Measurements from ENCODE around the gene PPP6R2.

Gene PPP6R2

DNA sequence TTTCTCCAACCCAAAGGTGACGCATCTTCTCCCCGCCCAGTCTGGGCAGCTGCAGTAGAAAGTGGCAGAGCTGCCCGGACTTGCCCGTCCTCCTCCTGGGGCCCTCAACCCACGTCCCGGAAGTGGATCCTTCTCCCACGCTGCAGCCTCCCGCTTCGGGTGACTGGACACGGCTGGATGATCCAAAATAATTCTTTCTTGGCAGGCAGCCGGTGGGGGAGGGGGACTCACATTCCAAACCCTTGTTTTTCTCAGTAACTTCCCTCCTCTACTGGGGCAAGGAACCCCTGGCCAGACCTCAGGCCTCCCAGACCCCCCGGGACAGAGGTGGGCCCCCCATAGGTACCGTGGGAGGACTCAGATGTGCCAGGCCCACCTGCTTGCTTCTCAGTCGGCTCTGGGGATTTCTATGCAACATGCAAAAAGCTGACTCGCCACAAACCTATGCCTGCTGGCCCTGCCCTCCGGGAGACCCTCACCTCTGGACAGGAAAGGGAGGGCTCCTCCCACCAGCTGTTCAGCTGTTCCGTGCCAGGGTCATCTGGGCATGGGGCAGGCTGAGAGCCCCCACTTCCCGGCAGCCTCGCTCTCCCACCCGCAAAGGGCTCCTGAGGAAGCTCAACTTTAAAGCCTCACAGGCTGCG is 37.1 kb upstream of the PPP6R2 start:
- DNase-seq = no peak

DNA sequence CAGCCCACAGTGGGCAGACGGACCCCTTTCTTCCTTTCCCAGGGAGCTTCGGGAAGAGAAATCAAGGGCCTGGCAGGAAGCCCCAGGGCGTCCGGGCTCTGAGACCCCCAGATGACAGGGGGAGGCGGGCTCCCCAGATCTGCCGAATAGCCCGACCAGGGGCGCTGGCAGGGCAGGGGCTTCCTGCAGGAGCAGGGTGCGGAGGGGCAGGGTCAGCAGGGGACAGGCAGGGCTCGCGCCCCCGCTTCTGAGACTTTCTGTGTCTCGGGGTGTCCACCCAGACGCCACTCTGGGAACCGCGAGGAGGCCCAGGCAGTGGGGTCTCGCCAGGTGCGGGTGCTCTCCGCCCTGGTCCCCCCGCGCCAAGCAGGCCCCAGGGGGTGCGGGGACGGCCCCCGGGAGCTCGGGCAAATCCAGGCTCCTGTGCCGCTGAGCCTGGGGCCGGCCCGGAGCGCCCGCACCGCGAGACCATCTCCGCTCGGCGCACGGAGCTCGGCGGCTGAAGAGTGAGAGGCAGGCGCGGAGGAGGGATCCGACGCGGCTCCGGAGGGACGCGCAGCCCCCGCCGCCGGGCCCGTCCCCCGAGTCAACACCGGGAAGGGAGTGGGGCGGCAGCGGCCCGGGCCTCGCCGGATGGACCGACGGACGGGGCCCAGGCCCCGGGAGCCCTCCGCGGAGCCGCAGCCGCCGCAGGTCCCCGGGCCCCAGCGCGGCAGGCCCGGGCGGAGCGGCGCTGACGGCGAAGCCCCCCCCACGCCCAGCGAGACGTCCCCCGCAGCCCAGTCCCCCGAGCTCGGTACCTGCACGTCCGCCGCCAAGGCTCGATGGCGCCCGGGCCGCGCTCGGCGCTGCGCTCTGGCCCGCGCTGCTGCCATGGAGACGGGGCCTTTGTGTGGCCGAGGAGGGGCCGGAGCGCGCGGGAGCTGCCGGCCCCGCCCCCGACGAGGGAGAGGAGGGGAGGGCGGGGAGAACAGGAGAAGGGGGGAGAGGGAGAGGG is 36.1 kb upstream of the PPP6R2 start, which contains the start of gene PLXNB2:
PLXNB2 (minus strand) TSS at position 894 of the 997 bp plus-strand sequence. CDS start 17,062 bp downstream, outside the sequence.
- no peak for DNase-seq

DNA sequence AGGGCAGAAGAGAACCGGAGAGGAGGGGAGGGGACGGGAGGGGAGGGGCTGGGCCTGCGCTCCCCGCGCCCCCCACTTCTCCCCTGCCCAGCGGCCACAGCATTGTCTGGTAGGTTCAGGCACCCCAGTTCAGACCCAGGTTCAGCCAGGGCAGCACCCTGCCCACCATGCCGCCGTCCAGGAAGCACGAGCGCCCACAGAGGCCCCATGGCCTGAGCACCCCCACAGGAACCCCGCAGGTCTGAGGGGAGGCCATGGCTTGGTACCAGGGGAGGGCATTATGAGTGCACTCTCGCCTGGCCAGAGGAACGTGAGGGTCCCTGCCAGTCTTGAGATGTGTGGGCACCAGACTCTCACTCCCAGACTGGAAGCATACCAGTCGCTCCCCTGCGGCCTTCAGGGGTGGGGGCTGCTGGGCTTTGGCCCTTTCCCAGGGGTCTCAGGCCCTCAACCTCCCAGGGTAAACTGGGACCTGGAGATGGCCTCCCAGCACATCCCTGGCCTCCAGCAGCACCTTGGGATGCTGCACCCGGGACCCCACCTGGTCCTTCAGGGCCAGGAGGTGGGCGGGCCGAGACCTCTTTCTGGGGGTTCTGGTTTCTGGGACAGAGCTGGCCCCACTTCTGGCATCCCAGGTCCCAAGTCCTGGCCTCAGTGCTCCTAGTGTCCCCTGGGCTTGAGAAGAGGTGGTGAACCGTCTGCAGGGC is 35.1 kb upstream of the PPP6R2 start:
- DNase-seq = no peak

DNA sequence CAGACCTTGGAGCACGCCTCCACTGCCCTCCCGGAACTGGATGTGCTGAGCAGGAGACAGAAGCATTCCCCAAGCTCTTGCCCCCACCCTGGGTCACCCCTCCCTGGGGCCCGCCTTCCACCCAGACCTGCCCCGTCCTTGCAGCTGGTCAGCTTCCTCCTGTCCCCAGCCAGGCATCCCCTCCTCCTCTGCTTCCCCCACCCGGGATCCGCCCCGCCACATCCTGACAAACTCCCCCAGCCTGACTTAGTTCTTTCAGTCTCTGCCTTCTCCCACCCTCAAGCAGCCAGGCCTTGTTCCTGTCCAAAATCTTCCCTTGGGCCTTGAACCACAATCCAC is 34.6 kb upstream of the PPP6R2 start:
- DNase-seq = no peak

DNA sequence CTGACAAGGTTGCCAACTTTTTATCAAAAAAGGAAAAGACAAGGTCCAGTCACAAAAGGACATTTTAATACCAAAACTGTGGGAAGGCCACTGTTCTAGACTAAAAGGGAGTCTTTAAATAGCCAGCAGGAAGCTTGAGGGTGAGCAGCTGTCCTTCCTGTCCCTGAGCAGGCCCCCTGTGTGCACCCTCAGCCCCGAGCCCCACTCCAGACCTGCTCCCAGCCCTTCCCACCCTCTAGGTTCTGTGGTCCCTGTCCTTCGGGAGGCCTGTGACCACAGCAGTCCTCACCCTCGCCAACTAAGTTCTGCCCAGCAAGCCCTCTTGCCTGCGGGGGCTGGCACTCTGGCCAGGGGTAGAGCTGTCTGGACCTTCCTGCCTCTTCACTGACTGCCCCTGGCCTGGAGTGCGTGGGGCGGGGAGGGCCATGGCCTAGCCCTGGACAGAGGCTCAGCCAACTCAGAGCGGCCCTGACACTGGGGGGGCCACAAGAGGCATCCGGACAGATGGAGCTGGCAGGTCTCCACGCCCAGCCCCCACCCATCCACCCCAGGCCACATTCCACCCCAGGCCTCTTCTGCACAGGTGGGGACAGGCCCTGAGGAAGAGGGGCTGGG is 34.0 kb upstream of the PPP6R2 start:
- DNase-seq = no peak

DNA sequence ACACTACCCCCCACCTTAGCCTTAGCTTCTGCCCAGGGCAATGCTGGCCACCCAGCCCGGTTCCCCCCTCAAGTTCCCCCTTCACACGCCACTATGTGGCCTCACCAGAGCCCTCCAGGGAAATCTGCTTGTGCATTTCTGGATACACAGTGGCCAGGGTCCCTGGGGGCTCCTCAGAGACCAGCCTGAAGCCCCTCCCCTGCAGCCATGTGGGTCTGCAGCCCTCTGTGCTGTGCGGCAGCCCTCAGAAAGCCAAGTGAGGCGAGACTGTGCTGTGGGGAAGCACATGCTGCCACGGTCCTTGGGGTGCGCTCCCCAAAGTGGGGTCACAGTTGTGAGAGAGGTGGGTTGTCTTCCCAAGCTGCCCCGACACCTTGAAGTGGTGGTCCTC is 33.5 kb upstream of the PPP6R2 start:
- DNase-seq = no peak

DNA sequence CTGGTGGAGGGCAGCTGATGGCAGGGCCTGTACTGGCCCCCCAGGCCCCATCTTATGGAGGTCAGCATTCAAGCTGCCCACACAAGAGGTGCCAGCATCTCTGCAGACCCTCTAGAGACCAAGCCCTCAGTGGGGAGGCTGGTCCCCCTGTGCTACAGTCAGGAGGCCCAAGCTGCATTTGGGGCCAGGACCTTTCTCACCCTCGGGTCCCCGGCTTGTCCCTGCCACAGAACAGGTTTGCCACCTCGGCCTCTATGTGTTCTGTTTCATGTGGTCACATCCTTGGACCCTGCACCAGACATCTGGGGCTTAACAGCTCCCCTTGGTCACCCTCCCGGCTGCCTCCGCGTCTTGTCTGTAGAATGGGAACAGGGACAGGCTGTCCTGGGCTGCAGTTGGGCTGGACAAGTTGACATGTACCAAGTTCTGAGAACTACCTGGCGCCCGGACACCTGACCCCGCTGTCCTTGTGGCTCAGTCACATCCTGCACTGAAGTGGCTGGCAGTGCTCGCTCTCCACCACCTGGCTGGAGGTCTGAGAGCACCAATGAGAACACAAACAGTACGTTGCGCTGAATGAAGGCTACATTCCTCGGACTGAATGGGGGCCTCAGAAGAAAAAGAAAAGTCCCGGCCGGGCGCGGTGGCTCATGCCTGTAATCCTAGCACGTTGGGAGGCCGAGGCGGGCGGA is 33.0 kb upstream of the PPP6R2 start:
- no peak for DNase-seq

DNA sequence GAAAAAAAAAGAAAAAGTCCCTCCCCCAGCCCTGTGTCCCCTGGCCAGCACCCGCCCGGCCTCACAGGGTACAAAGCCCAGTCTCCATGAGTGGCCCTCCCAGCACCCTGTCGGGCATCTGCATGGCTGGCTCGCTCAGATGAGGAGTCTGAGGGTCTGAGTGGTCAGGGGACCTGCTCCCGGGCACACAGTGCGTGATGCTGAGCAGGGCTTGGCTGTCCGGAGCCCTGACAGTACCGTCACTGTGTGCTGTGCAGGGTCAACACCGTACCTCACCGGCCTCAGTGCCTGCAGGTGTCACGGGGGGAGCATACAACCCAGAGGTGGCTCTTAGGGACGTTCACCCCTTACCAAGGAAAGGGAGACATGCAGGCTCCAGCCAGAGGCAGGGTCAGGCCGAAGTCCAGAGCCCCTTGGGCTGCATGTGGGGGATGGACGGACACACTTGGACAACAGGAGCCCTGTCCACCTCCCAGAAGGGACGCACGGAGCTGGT is 32.1 kb upstream of the PPP6R2 start:
- no peak for DNase-seq

DNA sequence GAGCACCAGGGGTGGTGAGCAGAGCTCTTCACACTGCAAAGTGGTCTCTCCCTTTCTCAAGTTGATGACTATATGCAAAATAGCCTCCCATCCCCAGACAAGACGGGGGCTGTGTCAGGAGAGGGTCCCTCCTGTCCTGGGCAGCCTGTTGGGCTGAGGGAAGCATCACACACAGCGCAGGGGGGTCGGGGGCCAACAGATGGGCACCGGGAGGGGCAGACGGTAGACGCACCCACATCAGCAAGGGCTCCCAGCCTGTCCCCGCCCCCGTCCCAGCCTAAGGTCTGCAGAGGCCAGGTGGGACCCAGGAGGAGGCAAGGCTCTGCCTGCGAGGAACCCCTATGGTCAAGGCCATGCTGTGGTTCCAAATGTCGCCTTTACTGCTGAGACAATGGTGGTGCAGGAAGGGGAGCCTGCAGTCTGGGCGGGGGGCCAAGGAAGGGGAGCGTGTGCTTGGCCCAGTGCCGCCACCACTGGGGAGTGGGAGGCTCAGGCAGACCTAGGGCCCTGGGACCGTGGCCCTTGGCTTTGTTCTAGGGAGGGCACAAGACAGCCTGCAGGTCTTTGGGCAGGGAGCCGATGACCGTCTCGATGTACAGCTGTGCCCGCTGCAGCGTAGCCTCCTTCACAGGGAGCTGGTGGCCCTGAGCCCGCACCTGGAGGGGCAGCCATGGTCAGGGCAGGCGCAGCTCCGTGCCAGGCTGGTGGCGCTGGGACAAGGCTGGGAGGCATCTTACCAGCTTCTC is 31.3 kb upstream of the PPP6R2 start:
- no peak for DNase-seq

DNA sequence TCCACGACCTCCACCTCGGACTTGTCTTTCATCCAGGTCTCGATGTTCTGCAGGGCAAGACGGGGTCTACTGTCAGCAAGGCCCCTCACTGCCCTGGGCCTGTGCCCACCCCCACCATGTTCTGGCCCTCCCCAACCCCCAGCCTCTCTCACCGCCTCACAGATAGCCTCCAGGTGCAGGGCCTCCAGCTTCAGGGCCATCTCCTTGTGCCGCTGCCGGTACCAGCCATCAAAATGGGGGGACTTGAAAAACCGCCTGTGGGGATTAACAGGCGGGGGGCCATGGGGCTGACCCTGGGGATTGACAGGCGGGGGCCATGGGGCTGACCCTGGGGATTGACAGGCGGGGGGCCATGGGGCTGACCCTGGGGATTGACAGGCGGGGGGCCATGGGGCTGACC is 30.8 kb upstream of the PPP6R2 start:
- DNase-seq = no peak

DNA sequence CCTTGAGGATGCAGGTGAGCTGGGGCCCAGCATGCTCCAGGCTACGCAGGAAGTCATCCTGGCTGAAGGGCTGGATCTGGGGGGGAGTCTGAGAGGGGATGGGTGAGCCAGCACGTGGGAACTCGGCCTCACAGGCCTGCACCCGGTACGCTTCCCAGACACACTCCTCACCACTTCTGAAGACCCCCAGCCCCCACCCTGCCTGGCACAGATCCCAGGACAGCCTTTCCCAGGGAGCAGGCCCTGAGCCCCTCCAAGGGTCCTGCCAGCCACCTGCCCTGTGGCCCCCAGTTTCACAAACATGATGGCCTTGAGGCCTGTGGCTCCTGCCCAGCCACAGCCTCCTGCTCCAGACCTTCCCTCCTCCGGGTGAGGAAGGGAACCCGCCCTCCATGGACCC is 30.1 kb upstream of the PPP6R2 start:
- no peak for DNase-seq

DNA sequence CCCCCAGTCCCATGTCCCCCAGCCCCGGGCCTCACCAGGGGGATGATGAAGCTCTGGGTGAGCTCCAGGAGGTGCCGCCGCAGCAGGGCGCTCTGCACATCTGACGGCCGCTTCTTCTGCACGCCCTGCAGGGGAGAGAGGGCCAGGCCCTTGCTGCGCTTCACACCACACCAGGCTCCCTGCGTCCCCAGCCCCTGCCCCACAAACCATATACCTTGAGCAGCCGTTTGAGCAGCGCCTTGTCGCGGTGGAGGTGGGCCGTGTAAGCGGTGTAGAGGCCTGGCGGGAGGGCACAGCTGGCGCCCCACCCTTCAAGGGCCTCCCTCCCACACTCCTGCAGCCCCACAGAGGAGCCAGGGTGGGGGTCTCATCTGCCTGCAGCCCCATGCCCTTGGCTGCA is 29.5 kb upstream of the PPP6R2 start:
- no peak for DNase-seq

DNA sequence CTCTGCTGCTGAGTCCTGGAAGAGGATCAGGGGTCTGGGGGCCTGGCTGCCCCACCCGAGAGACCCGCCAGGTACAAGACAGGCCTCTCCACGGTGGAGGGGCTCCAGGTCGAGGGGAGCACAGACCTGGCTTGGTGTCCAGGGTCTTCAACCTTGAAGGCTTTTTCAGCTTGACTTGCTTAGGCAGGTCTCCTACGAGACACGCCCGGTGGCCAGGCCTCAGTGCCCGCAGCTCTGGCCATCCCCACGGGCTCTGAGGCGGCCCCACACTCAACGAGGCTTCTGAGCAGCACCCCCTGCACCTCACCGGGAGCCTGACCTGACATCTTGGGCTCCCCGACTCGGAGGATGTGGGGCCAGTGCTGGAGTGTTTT is 29.1 kb upstream of the PPP6R2 start:
- no peak for DNase-seq

DNA sequence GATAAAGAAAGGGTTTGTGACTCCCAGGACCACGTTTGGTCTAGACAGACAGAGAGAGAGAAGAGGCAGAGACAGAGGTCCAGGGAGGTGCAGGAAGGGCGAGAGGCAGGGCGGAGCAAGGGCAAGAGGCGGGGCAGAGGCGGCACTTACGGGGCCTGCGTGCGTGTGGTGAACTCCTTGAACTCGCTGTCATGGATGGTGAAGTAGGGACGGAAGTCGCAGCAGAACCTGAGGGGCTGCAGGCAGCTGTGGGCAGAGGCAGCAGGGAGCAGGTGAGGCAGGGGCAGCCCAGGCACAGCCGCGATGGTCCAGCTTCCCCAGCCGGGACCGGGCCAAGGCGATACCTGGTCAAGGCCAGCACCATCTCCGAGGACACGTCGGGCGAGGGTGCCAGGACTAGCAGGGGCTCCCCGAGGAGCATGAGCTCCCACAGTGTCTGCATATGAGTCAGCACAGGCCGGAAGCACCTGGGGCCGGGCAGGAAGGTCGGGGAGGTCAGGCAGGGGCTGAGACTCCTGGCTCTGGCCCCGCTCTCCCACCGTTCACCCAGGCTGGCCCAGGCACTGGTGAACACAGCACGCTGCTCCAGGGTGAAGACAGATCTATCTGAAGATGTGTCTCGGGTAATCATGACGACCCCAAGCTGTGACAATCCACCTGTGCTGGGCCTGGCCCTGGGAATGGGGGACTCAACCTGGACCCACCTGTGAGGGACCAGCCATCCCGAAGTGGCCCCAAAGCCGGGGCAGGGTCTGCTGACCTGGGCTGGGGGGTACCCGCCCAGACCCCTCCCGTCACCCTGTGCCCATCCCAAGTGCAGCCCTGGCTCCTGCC is 28.5 kb upstream of the PPP6R2 start:
- DNase-seq = no peak

DNA sequence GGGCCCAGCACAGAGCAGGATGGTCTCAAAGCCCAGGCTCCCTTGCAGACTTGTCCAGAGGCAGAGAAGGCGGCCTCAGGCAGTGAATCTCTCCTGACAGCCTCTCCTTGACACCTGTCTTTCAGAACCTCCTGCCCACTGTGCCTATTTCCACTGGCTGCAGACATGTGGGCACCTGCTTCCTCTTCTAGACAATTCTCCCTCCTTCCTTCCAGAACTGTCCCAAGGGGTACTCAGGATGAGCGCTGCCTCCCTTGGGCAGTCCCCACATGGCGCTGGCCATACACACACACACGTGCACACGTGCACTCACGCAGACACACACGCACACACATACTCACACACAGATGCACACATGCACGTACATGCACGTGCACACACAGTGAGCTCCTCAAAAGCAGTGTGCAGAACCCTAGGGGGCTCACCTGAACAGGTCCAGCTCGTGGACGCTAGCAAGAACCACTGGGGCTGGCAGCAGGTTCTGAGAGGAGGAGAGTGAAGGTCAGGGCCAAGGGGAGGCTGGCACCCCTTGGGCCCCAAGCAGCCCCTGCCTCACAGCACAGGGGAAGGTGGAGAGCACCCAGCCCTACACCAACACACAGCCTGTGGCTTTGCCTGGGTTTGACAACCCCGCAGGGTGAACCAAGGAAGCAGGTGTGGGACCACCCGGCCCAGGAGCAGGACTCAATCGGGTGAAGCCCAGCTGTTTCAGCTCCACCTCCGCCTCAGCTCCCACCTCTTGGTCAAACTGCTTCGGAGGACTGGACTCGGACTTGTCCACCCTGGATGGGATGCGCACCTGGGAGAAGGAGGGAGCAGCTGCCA is 27.6 kb upstream of the PPP6R2 start:
- DNase-seq = no peak

DNA sequence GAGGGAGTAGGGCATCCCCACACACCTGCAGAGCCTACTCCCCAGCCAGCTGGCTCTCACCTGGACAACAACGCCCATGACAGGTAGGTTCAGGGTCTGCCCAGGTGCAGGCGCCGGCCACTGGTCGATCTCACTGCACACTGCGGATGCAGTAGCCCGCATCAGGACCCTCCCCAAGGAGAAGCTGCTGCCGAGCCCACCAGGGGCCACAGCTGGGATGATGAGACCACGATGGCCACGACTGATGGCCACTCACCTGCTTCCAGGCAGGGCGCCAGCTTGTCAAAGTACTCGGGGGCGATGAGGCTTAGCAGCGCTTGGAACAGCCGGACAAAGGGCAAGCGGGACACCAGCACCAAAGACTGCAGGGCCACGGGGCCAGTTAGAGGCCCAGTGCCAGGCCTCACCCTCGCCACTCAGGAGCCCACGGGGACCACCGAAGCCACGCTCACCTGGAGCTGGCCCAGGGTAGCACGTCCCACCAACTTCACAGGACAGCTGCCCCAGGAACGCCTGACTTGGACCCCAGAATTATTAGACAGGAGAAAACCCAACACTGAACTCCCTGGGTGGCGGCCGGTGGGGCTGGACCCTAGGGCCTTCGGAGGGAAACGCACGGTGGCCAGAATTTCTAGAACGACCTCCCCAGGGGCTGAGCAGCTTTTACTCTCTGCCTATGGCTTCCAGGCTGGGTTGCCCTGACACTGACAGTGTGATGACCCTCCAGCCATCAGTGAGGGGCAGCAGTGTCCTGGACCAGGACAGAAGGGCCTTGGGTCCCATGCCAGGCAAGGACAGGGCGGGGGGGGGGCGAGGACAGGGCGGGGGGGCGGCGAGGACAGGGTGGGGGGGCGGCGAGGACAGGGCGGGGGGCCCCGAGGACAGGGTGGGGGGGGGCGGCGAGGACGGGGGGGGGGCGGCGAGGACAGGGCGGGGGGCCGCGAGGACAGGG is 26.7 kb upstream of the PPP6R2 start:
- no peak for DNase-seq

DNA sequence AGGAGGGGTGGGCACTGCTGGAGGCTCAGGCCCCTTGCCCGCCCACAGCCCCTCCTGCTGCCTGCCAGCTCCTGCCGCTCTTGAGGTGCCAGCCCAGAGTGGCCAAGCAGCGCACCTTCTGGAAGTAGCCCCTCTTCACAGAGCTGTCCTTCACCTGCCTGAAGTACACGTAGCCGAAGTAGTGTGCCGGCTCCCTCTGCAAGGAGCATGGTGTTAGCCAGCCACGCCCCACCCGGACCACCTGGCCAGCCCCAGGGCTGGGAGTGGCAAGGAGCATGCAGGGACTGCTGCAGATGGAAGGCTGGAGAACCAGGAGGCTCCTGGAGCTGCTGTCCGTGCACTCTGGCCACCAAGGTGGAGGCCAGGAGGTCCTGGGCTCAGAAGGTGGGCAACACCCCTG is 25.9 kb upstream of the PPP6R2 start:
- no peak for DNase-seq

DNA sequence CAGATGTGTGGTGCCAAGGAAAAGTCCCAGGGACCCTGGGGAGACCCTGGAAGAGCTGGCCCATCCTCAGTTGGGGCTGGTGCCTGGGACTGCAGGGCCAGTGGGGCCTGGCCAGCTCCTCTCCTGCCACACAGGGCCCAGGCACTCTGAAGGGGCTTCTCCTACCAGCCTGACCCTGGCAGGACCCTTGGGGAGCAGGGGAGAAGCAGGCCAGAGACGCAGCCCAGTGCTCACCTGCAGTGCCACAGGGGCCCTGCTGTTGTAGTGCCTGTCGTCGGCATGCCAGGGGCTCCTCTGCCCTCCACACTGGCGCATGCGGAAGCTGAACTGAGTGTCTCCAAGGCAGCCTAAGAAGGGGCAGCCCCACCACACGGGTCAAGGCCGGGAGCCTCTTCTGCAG is 25.5 kb upstream of the PPP6R2 start:
- no peak for DNase-seq

DNA sequence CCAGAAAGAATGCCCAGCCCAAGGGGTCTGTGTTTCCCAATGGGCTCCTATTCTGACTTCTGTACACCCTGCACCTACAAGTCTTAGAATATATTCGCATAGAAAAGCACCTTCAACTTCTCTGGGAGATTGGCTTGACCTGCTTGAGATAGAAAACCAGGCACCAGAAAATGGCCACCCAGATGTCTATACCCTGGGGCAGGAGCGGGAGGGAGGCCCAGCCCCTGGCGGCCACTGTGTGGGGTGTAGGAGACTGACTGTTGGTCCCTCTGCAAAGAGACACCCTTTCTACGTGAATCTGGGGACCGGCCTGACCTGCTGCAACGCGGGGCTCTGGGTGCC is 24.8 kb upstream of the PPP6R2 start:
- DNase-seq = no peak

Data from NCI-H2081 treated with DMSO at 0.1 percent for 48 hours (cell line).